Endodermal cell (in vitro differentiated cells): Measurements from ENCODE around the gene CGA. TPM values are rescaled to one million over a fixed set of nuclear protein-coding genes. Genes with fewer than 3 reads are reported as not detected.
"Not testable (repeated sequence)": the region's sequence is repeated elsewhere in the genome, so short reads cannot be mapped to it uniquely, and the experiment has no call there.

Experiments used
- DNase-seq: peaks from one replicate; pipeline ENCODE4 v3.0.0-alpha.2; 2017
- H3K27ac ChIP-seq: 2 replicates; pipeline ENCODE4 v1.5.1; 2013; ENCODE audit warnings: mild to moderate bottlenecking, low read depth, low read length, moderate library complexity
- H3K27me3 ChIP-seq: 2 replicates; pipeline ENCODE4 v1.6.1; 2013; ENCODE audit warnings: mild to moderate bottlenecking, low read length, moderate library complexity; ENCODE audit not compliant: insufficient read depth, control insufficient read depth, poor library complexity, severe bottlenecking
- H3K36me3 ChIP-seq: 2 replicates; pipeline ENCODE4 v1.7.0; 2013; ENCODE audit warnings: mild to moderate bottlenecking, low read length, moderate library complexity; ENCODE audit not compliant: control insufficient read depth, insufficient read depth
- H3K4me1 ChIP-seq: one replicate; pipeline ENCODE4 v1.7.0; 2013; ENCODE audit warnings: low read length; ENCODE audit not compliant: control insufficient read depth, insufficient read depth
- H3K4me3 ChIP-seq: 2 replicates; pipeline ENCODE4 v1.5.1; 2013; ENCODE audit warnings: mild to moderate bottlenecking, low read length, moderate library complexity
- H3K9ac ChIP-seq: 2 replicates; pipeline ENCODE4 v1.6.1; 2013; ENCODE audit warnings: mild to moderate bottlenecking, low read length, moderate library complexity; ENCODE audit not compliant: poor library complexity, severe bottlenecking; ENCODE audit errors: extremely low read depth
- H3K9me3 ChIP-seq: 2 replicates; pipeline ENCODE4 v1.6.1; 2013; ENCODE audit warnings: mild to moderate bottlenecking, low read length, moderate library complexity; ENCODE audit not compliant: control insufficient read depth
- H3K27ac Mint-ChIP-seq: 2 replicates; pipeline ENCODE4 v1.8.0; 2020; ENCODE audit warnings: mixed read lengths
- H3K27me3 Mint-ChIP-seq: 2 replicates; pipeline ENCODE4 v1.8.0; 2021; ENCODE audit warnings: mild to moderate bottlenecking, mixed read lengths; ENCODE audit not compliant: insufficient read depth
- H3K36me3 Mint-ChIP-seq: 2 replicates; pipeline ENCODE4 v1.8.0; 2020; ENCODE audit warnings: low read depth, mixed read lengths
- H3K4me1 Mint-ChIP-seq: 2 replicates; pipeline ENCODE4 v1.8.0; 2020; ENCODE audit warnings: mixed read lengths
- H3K4me3 Mint-ChIP-seq: 2 replicates; pipeline ENCODE4 v1.8.0; 2020; ENCODE audit warnings: mild to moderate bottlenecking, moderate library complexity, mixed read lengths
- H3K9me3 Mint-ChIP-seq: 2 replicates; pipeline ENCODE4 v1.8.0; 2020; ENCODE audit warnings: mild to moderate bottlenecking, mixed read lengths
- CTCF ChIP-seq: fragments of 200-600 bp; sonication (generic); conservative IDR thresholded peaks from 2 replicates; pipeline ENCODE4 v1.5.0; 2021; ENCODE audit warnings: antibody characterized with exemption, mild to moderate bottlenecking
- WGBS, 2 experiments: methylation state at CpG; one replicate each; pipeline versions ENCODE4 v1.1.5 to v1.1.7; 2013; ENCODE audit warnings: missing lambda C conversion rate in 2 of 2, mixed read lengths in 1 of 2; ENCODE audit not compliant: insufficient coverage in 1 of 2, insufficient read length in 1 of 2; 5-methylcytosine and 5-hydroxymethylcytosine counted together
- long read RNA-seq, 4 experiments: library from polyadenylated mRNA in 2 of 4; library from RNA in 1 of 4; library from capped mRNA in 1 of 4; stranded (forward) in 3 of 4; unstranded in 1 of 4; transcript quantifications; one replicate each; pipeline ENCODE4 v2.0.0, GENCODE V29; 2020 to 2021; ENCODE audit warnings: inconsistent platforms in 1 of 4
- polyA plus RNA-seq, 2 experiments: library from polyadenylated mRNA; stranded (reverse); fragments of 50-300 nt; gene quantifications; one replicate each; pipeline ENCODE4 v1.2.3, GENCODE V29; 2013
- total RNA-seq, 2 donors: library from RNA; stranded (reverse); fragmentation: NEBNext Ultra II Directional in 1 of 2; extraction: Animal tissue kit (Norgen Biotek cat#: 25700) in 1 of 2; gene quantifications; 2 replicates in 1 of 2; 3 replicates in 1 of 2; pipeline ENCODE4 v1.2.1, GENCODE V29; 2021

Gene CGA
- not detected for total RNA-seq
- polyA plus RNA-seq (2013, experiment 1 of 2): not detected
- polyA plus RNA-seq (2013, experiment 2 of 2): not detected
- long read RNA-seq, experiment 1: 0 reads
- long read RNA-seq, experiment 2: 0 reads
- long read RNA-seq, experiment 3: 0 reads
- long read RNA-seq, experiment 4: 0 reads

GRCh38 chr6:87095087-87095509, at the start of gene CGA:
Gene CGA (minus strand): TSS chr6:87095106. CDS start chr6:87088200, 6,906 bp downstream.
- Mint-ChIP-seq H3K27ac (no peak within 1 kb of the TSS), H3K36me3 (no peaks in the 10 kb centered on the region)

GRCh38 chr6:87139927-87140326, 45.0 kb upstream of the CGA start:
- not testable (repeated sequence) for H3K36me3 Mint-ChIP-seq, H3K4me1 Mint-ChIP-seq
- 95 to 100% methylated on average over 1 to 8 of the region's 8 CpGs for WGBS, 2 experiments

More at GRCh38 chr6:87095087-87095509, at the start of gene CGA:
- Mint-ChIP-seq H3K27me3 (no peaks in the 10 kb centered on the region), H3K4me1 (peaks cover 17% of the 10 kb centered on the region), H3K9me3 (no peaks in the 10 kb centered on the region), H3K4me3 (no peak within 1 kb of the TSS)
- H3K4me3 ChIP-seq: no peak within 1 kb of the TSS
- H3K36me3 ChIP-seq: no peaks in the 10 kb centered on the region
- H3K27ac ChIP-seq: no peak within 1 kb of the TSS
- H3K9me3 ChIP-seq: no peaks in the 10 kb centered on the region
- no peak within 1 kb of the TSS for H3K9ac ChIP-seq
- 88 to 91% methylated on average over 4 to 6 of the region's 6 CpGs for WGBS, 2 experiments
- DNase-seq: no peak
- peaks cover 8% of the 10 kb centered on the region for H3K4me1 ChIP-seq
- H3K27me3 ChIP-seq: no peaks in the 10 kb centered on the region
- TF ChIP-seq CTCF: no peak

GRCh38 chr6:87139236-87139635, 44.3 kb upstream of the CGA start:
- Histone ChIP-seq H3K9ac (no peak overlapping the region), H3K27ac (no peak overlapping the region), H3K4me3 (peak overlapping the region; percentile 21), H3K27me3 (no peaks in the 10 kb centered on the region), H3K4me1 (no peaks in the 10 kb centered on the region), H3K9me3 (peaks cover 12% of the 10 kb centered on the region), H3K36me3 (no peaks in the 10 kb centered on the region)
- H3K36me3 Mint-ChIP-seq: peaks cover 2% of the 10 kb centered on the region
- H3K27me3 Mint-ChIP-seq: peaks cover 27% of the 10 kb centered on the region
- no peak for DNase-seq
- H3K27ac Mint-ChIP-seq: no peak overlapping the region
- WGBS, 2 experiments: 71 to 89% methylated on average over 1 of the region's 1 CpG
- peaks cover 3% of the 10 kb centered on the region for H3K4me1 Mint-ChIP-seq
- peaks cover 29% of the 10 kb centered on the region for H3K9me3 Mint-ChIP-seq
- TF ChIP-seq CTCF: peak; percentile 80
- H3K4me3 Mint-ChIP-seq: no peak overlapping the region

More at GRCh38 chr6:87139927-87140326, 45.0 kb upstream of the CGA start:
- H3K9me3 Mint-ChIP-seq: peaks cover 29% of the 10 kb centered on the region
- not testable (repeated sequence) for H3K4me1 ChIP-seq, H3K4me3 Mint-ChIP-seq, H3K27me3 ChIP-seq, H3K9ac ChIP-seq, H3K27ac Mint-ChIP-seq, DNase-seq, H3K27ac ChIP-seq, H3K36me3 ChIP-seq
- peak overlapping the region; percentile 21 for H3K4me3 ChIP-seq
- peaks cover 27% of the 10 kb centered on the region for H3K27me3 Mint-ChIP-seq
- H3K9me3 ChIP-seq: peaks cover 11% of the 10 kb centered on the region

GRCh38 chr6:87136963-87137362, 42.1 kb upstream of the CGA start:
- no peak overlapping the region for H3K27ac Mint-ChIP-seq
- H3K36me3 ChIP-seq: no peaks in the 10 kb centered on the region
- no peak for TF ChIP-seq CTCF
- DNase-seq: no peak
- peaks cover 12% of the 10 kb centered on the region for H3K27me3 Mint-ChIP-seq
- no peak overlapping the region for H3K4me3 ChIP-seq
- H3K27ac ChIP-seq: no peak overlapping the region
- peaks cover 32% of the 10 kb centered on the region for H3K9me3 Mint-ChIP-seq
- H3K4me1 ChIP-seq: no peaks in the 10 kb centered on the region
- peaks cover 2% of the 10 kb centered on the region for H3K36me3 Mint-ChIP-seq
- H3K27me3 ChIP-seq: no peaks in the 10 kb centered on the region
- H3K9ac ChIP-seq: no peak overlapping the region
- WGBS, 2 experiments: 83% methylated on average over 1 of the region's 1 CpG; no CpG with 5 or more reads in 1 of the 2 experiments
- peaks cover 17% of the 10 kb centered on the region for H3K9me3 ChIP-seq
- H3K4me3 Mint-ChIP-seq: no peak overlapping the region
- peaks cover 3% of the 10 kb centered on the region for H3K4me1 Mint-ChIP-seq
